ENCODE results near the gene MIR17HG.
"Not testable (repeated sequence)": the region's sequence is repeated elsewhere in the genome, so short reads cannot be mapped to it uniquely, and the experiment has no call there.

Gene MIR17HG

DNA sequence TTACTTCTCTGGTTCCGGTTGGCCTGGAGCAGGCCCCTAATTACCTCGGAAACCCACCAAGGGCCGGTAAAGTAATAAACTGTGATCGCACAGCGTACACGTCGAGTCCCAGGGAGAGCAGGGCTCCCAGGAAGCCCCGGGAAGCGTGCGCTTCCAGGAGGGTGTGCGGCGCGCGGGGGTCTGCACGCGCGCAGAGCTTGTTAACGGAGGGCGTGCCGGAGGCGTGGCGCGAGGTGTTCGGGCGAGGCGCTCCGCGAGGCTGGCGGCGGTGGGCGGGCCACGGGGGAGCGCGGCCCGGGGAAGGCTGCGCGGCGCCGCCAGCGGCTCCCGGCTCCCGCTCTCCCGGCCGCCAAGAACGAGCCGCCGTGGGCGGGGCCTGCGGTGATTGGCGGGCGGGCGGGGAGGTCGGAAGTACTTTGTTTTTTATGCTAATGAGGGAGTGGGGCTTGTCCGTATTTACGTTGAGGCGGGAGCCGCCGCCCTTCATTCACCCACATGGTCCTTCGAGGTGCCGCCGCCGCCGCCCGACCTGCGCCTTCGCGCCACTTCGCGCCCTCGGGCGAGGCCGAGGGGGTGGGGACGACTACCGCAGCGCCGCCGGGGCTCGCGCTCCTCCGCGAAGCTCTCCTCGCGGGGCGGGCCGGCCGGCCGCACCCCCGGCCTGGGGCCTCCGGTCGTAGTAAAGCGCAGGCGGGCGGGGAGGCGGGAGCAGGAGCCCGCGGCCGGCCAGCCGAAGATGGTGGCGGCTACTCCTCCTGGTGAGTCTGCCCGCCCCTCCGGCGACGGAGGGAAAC lies at the start of gene MIR17HG:
MIR17HG (plus strand) TSS at position 486 of the 794 bp plus-strand sequence.
- DNase-seq (ENCODE audit: low spot score) = peak; percentile 87

DNA sequence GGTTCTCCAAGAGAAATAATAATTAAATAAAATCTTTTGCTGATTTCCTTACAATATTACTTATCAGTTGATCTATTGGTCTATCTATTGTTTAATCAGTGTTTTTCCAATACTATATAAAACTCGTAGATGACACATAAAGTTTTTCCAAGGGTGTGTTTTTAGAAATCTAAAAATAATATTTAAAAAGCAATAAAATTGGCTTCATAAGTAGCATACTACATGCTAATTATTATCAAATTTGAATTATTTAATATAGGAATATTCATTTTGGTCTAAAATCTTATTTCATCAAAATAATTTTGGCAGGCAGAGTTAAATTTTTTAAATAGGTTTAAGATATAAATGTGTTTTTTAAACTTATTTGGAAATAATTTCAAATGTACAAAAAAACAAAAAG lies 49.4 kb upstream of the MIR17HG start:
- no peak for DNase-seq (ENCODE audit: low spot score)

DNA sequence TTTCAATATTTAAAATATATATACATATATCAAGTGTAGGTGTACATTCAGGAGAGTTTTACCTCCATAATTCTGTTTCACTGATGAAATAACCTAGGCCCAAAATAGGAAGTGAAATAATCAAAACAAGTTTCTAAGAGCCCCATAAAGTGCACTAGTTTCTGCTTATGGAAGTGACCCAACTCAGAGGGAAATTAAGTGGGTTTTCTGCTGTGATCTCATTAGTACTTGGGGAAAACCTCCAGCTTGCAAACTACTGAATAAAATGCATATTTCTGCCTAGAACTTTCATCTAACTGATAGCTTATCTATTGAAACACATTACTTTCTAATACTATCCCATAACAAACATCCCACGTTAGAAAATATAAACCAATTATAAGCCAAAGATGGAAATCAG lies 45.4 kb upstream of the MIR17HG start:
- DNase-seq (ENCODE audit: low spot score) = no peak

DNA sequence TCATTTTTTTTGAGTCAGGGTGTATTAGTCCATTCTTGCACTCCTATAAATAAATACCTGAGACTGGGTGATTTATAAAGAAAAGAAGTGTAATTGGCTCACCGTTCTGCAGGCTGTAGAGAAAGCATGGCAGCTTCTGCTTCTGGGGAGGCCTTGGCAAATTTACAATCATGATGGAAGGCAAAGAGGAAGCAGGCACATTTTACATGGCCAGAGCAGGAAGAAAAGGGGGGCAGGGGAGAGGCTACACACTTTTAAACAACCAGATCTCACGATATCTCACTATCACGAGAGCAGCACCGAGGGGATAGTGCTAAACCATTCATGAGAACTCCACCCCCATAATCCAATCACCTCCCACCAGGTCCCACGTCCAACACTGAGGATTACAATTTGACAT lies 44.5 kb upstream of the MIR17HG start:
- DNase-seq (ENCODE audit: low spot score) = no peak

DNA sequence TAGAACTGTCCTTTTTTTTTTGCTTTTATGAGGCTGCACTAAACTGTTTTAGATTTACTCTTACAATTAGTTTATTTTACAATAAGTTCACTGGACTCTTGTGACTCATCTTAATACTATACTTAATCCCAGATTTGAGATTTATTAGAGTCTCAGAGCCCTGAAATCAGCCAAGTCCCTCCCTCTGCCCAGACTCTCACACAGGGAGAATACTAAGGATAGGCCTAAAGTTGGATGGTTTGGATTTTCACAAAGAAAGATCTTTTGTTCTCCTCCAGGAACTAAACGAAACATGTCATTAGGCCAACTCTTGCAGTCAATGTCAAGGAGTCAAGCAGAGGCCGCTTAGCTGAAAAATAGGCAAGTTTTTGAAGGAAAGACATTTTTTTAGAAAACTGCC lies 42.7 kb upstream of the MIR17HG start:
- peak; percentile 4 for DNase-seq (ENCODE audit: low spot score)

DNA sequence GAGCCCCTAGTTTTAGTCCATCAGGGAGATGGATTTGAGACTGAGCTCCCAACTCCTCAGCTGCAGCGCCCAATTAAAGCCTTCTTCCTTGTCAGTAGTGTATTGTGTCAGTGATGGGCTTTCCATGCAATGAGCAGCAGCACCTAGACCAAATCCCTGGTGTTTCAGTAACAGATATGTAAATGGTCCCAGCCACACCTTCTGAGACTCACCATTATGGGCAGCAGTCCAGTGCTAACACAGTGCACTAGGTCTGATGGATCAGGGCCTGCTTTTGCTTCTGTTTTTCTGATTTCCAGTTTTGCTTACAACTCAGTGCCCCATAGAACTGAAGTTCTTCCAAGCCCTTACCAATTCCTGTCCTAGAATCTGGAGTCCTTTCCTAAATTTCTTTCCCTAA lies 41.8 kb upstream of the MIR17HG start:
- no peak for DNase-seq (ENCODE audit: low spot score)

DNA sequence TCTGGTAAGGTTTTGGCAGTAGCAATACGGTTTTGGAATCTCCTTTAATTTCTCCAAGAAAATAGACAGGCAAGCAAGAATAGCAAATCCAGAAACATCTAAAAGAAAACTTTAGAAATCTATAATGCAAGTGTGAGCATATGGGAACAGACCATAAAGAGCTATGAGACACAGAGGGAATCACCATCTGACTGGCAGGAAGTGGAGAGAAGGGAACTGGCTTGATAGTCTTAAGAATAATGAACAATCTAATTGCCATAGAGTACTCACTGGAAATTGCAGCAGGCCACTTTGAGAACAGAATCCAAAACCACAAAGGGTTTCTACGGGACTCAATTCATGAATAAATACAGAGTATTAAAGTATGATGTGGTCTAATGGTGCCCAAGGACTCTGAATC lies 39.6 kb upstream of the MIR17HG start:
- no peak for DNase-seq (ENCODE audit: low spot score)

DNA sequence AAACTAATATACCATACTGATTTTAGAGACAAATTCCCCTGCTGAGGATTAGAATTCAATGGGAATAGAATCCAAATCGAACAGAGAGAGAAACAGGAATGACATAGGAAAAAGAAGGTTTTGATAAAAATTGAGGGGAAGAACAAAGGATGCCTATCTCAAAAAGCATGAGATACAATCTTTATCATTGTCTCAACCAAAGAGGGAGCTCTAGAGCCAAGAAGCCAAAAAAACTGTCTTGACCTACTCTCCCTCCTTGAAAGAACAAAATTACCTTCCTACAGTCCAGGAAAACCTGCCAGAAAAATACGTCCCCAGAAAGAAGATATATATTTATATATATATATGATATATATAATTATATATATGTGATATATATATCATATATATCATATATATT lies 39.2 kb upstream of the MIR17HG start:
- no peak for DNase-seq (ENCODE audit: low spot score)

DNA sequence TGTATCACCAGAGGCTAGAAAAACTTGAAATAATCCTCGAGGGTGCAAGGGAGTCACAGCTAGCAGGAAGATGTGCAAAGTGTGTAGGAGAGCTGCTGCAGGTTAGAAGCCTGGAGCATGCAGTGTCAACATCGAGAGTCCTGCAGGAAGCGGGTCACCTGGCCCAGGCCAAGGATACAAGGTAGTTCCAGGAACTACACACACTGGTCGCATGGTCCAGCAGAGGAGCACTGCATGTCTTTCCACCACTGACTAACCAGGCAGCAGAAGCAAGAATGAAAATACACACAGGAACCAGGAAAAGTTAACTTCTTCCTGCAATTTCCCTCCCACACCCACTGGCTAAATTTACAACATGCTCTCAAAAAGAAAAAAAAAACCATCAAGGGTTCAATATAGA lies 36.0 kb upstream of the MIR17HG start:
- DNase-seq (ENCODE audit: low spot score) = no peak

DNA sequence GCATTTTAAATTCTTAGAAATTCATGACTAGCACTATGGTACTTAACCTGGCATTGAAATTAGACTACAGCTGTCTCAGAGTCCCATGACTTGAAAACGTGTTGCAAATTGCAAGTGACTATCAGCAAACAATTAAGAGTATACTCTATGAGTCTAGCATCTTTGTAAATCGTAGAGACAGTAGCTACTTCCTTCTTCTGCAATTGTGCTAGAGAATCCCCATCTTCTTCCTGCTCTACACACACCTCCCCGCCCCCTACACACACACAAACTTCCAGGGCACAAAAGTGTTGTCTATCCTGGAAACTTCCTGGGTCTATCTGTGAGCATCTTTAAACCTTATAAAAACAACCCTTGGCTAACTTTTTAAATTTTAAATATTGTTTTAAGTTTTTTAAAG lies 35.2 kb upstream of the MIR17HG start:
- no peak for DNase-seq (ENCODE audit: low spot score)

DNA sequence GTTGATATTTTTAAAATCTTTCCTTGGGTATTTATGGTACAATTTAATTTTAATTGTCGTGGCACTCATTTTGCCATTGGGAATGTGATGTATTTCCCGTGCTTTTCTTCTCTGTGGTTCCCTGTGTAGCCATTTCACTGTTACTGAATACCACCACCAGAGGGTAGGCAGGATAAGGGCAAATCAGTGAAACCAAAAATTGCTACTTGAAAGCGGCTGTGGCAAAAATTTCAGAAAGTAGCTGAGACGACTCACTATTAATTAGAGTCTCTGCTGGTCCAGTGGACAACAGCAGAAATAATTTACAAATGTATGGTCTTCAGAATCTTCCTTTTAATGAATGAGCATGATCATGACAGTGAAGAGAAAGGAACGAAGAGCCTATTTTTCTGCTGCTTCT lies 34.4 kb upstream of the MIR17HG start:
- DNase-seq (ENCODE audit: low spot score) = peak; percentile 69

DNA sequence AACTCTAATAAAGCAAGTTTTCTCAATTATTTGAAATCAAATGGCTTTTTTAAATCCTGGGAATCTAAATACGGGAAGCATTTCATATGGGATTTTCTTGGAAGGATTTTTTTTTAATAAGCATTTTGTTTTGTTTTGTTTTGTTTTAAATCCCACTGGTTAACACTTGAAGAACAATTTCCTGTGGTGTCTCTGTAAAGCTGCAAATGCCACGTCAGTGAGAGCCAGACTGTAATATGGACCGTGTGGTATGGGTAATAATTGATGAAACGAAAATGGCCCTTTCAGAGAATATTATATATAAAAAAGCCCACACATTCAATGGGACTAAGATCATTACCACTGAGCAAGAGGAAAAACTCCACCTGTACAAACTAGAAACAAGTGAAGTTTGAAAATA lies 33.9 kb upstream of the MIR17HG start:
- DNase-seq (ENCODE audit: low spot score) = no peak

DNA sequence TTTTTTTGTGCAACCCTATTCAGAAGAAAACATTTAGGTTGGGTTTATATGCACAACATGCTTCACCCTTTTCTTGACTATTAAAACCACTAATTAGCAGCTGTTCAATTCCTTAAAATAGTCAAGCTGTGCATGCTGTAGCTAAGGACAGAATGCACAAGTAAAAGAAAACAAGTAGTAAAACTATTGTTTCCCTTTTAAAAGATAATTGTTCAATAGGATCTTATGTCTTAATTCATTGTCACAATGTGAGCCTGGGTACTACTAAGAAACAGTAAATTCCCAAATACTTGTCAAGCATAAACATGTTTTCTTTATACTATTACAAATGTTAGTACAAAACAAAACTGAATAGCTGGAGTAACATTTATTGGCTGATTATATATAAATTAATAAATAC lies 32.6 kb upstream of the MIR17HG start:
- no peak for DNase-seq (ENCODE audit: low spot score)

DNA sequence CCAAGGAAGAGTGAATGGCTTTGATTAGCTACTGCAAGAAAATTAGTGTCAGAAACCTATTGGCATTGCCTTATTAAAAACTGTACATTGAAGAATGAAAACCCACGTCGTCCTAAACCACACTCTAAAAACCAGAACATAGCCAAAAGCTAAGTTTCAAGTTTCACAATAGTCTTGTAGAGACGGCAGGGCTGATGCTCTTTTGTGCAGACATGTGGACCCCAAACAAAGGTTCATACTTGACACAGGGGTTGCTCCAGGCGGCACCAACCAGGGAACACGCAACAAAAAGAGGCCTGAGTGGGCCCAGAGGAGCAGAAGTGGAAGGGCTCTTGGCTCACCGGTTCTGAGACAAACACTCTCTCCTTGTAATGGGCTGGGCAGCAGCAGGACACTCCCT lies 28.6 kb upstream of the MIR17HG start:
- no peak for DNase-seq (ENCODE audit: low spot score)

DNA sequence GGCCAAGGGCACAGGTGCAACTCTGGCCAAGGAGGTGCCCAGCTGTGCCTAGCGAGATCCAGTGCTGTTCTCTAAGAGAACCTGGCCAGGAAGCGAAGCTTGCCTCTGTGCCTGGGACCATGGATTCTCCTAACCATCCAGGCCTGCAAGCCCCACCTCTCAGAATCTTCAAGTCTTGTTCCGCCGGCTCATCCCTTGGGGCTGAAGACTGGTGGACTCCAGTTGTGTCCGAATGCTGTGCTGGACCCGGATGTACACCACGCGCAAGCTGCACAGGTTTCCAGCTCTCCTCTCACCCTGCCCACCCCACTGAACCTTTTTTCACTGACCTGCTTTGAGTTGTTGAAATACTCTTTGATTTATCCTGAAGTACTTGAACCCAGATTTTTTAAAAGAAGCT lies 27.5 kb upstream of the MIR17HG start:
- no peak for DNase-seq (ENCODE audit: low spot score)

DNA sequence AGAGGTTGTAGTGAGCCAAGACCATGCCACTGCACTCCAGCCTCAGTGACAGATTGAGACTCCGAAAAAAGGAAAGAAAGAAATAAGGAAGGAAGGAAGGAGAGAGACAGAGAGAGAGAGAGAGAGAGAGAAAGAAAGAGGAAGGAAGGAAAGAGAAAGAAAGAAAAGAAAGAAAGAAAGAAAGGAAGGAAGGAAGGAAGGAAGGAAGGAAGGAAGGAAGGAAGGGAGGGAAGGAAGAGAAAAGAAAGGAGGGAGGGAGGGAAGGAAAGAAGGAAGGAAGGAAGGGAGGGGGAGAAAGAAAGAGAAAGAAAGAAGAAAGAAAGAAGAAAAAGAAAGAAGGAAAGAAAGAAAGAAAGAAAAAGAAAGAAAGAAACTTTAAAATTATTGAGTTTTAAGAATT lies 26.5 kb upstream of the MIR17HG start:
- DNase-seq (ENCODE audit: low spot score) = not testable (repeated sequence)

DNA sequence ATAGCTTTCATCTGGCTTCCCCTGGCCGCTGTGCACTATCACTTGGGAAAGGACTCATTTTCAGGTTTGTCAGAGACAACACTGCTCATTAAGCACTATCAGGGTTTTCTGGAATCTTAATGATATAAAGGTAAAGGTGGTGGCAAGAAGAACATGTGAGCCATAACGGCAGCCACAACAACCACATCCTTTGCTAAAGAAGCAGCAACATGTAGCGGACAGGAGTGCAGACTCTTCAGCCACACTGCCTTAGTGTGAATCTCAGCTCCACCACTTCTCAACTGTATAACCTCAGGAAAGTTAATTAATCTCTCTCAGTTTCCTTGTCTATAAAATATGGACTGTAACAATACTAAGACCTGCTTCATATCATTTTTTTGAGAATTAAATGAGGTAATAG lies 24.1 kb upstream of the MIR17HG start:
- no peak for DNase-seq (ENCODE audit: low spot score)

DNA sequence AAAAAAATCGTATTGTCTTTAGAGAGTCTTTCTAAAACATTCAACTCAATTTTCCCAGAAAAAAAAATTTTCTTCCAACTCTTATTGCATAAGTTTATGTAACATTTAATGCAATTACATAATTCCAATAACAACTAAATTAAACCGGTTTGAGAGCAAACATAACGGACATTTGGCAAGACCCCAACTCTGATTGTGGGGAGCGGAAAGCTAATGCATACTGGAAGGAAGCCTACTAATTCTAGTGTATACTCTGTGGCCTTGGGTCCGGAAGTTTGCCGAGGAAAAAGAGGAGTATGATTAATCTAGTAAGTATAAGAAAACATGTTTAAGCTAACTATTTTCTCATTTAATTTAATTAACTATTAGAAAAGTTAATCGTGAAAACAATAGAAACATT lies 21.3 kb upstream of the MIR17HG start:
- no peak for DNase-seq (ENCODE audit: low spot score)

DNA sequence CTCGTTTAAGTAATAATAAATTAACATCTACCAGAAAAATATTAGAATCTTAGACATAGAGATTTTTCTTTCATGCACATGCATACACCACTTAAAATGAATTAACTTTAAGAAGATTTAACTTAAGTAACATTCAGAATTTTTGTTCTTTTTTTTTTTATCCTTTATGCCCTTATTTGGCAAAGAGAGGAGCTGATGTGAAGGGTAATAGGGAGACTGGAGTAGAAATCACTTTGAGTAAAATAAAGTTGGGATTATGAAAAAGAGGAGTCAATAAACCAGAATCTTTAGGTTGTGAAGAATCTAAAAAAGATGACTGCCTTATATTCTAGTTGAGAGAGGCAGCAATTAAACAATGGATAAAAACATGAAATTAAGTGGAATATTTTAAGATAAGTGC lies 18.8 kb upstream of the MIR17HG start:
- no peak for DNase-seq (ENCODE audit: low spot score)

DNA sequence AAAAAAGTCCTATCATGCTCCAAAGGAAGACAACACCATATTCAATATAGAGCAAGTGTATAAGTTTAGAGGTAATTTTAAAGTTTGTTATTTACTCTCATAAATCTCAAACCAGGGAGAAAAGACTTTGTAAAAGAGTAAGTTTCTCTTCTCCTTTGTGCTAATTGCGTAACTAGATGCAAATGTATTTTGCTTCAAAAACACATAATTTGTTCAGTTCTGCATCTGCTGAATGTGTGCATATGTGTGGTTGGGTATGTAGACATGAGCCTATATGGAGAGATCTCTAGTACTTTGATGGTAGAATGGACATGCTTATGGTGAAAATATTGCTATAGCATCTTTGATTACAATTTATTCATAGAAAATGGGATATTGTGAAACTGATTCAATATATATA lies 17.8 kb upstream of the MIR17HG start:
- DNase-seq (ENCODE audit: low spot score) = no peak

DNA sequence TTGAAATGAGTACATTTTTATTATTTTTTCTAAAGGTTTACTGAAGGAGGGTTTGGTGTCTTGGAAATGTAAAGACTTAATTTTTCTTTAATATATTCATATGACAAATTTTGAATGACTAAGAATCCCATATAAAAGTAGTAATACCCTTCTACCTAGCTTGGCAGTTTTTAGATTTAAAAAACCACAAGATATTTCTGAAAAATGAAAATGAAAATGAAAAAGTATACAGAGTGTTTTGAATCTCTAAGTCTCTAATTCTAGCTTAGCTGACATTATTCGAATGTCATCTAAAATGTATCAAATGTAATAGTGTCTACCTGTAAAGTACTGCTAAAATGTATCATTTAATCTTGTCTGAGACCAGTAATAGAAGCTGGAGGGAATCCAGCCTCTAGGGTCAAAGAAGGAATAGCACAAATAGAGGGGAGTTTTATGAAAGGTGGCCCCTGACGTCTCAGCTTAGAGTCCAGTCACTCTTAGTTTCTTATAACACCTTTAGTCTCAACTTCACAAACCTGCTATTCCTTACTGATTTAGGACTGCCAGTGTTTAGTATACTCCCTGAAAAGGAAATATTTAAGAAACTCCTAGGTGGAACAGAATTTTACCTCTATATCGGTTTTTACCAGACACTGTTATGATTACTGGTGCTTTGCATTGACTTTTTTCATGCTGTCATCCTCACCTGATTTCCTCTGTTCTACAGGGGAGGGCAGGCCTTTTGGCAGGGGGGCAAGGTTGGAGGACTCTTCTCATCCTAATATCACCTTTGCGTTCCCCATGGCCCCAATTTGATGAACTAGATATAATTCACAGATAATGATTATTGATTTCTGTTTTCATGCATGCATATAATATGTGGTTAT lies 16.2 kb upstream of the MIR17HG start:
- no peak for DNase-seq (ENCODE audit: low spot score)

DNA sequence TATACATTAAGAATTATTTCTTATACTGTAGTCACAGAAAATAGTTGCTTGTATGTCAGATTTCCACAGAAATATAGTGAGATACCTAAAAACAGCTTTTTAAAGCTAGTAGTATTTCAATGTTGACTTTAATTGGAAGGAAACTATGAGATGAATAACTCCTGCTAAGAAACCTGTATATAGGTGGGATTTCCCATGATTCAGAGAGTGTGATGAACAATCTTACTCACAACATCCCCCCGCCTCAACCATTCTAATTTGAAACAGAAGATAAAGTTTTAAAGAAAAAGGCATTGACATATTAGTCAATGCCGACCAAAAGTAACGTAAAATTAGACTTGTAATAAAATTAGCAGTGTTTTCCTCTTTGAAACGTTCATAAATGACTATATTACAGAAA lies 1.4 kb upstream of the MIR17HG start:
- DNase-seq (ENCODE audit: low spot score) = no peak

DNA sequence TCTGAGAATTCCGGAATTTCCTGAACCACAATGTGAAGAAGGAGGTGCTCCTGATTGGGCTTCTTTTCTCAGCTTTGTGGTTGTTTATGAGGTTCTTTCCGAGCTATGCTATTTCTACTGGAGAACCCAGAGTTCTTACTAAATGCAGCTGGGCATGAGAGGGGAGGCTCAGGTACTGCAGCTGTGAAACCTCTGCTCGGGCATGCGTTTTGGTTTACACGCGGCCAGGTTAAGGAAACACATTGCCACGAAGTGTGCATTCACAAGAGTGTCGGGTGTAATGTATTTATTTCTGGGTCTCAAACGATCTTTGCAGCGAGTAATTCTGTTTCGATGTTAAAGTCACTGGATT lies 661 bp upstream of the MIR17HG start:
- peak; percentile 37 for DNase-seq (ENCODE audit: low spot score)

All from pons (tissue), 1 donor.